Measurements from ENCODE around the gene MAN1A1.

Gene MAN1A1

DNA sequence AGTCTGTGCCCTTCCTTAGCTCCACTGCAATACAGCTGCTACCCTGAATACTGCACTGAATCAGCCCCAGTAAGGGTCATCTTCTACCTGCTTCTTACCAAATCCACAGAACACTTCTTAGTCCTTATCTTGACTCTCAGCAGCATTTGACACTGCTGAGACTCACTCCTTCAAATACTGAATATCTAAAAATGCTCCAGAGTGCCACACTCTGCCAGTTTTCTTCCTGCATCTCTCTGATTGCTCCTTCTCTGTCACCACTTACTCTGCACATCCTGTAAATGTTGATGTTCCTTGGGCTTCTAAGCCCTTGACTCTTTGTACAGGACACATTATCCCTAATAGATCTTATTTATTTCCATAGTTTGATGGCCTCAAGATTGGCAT lies 19.8 kb downstream of the MAN1A1 start (continued):
- TF ChIP-seq, protein P1, sequence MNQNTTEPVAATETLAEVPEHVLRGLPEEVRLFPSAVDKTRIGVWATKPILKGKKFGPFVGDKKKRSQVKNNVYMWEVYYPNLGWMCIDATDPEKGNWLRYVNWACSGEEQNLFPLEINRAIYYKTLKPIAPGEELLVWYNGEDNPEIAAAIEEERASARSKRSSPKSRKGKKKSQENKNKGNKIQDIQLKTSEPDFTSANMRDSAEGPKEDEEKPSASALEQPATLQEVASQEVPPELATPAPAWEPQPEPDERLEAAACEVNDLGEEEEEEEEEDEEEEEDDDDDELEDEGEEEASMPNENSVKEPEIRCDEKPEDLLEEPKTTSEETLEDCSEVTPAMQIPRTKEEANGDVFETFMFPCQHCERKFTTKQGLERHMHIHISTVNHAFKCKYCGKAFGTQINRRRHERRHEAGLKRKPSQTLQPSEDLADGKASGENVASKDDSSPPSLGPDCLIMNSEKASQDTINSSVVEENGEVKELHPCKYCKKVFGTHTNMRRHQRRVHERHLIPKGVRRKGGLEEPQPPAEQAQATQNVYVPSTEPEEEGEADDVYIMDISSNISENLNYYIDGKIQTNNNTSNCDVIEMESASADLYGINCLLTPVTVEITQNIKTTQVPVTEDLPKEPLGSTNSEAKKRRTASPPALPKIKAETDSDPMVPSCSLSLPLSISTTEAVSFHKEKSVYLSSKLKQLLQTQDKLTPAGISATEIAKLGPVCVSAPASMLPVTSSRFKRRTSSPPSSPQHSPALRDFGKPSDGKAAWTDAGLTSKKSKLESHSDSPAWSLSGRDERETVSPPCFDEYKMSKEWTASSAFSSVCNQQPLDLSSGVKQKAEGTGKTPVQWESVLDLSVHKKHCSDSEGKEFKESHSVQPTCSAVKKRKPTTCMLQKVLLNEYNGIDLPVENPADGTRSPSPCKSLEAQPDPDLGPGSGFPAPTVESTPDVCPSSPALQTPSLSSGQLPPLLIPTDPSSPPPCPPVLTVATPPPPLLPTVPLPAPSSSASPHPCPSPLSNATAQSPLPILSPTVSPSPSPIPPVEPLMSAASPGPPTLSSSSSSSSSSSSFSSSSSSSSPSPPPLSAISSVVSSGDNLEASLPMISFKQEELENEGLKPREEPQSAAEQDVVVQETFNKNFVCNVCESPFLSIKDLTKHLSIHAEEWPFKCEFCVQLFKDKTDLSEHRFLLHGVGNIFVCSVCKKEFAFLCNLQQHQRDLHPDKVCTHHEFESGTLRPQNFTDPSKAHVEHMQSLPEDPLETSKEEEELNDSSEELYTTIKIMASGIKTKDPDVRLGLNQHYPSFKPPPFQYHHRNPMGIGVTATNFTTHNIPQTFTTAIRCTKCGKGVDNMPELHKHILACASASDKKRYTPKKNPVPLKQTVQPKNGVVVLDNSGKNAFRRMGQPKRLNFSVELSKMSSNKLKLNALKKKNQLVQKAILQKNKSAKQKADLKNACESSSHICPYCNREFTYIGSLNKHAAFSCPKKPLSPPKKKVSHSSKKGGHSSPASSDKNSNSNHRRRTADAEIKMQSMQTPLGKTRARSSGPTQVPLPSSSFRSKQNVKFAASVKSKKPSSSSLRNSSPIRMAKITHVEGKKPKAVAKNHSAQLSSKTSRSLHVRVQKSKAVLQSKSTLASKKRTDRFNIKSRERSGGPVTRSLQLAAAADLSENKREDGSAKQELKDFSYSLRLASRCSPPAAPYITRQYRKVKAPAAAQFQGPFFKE (tag by site-specific recombination; IDR thresholded peaks at IDR 0.05; ENCODE audit: borderline replicate concordance) = no peak

DNA sequence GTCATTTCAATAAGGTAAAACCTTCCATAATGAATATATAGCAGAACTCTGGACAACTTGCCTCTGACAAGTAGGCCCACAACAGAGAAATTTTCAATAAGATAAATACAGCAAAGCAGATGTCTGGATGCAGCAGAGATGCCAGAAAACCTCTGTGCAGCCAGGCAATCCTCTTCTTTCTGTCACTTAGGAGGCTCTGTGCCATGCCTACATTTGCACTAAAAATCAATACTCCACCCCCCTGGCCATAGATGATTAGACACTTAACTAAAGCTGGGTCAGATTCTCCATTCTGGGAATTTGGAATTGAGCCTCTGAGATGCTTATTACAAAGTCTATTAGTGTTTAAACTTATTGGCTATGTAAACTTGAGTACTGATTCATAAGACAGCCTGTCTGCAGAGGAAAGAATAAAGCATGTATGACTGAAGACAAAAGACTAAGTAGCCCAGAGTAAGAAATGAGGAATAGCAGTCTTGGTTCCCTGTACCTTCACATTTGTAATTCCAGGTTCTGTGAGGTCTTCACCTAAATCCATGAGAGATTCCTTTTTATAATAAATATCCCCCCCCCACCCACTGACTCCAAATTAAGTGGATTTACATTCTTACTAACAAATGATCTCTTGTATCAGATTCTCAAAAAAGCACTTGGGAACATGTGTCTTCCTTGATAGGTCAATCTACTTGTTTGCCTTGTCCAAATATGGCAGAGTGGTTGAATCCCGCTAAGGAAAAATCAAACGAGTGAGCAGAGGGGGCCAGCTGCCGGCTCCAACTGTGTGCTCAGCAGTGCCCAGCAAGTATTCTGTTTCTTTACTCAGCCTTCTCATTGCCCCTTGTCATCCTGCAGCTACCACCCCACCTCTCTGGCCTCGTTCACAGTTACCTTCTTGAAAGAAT lies 20.4 kb downstream of the MAN1A1 start:
- Histone ChIP-seq H3K9me3 (ENCODE audit: control insufficient read depth, insufficient read depth, low read depth, low read length) (no peaks in the 10 kb centered on the region), H3K27ac (ENCODE audit: extremely low read depth, low read depth, low read length) (no peak overlapping the region), H3K4me3 (ENCODE audit: low read depth, low read length) (no peak overlapping the region), H3K4me1 (ENCODE audit: control insufficient read depth, insufficient read depth, low read length) (no peaks in the 10 kb centered on the region), H3K36me3 (ENCODE audit: control insufficient read depth in 2 of 2, insufficient read depth in 1 of 2, low read length in 2 of 2) (peaks cover 0 to 31% of the 10 kb centered on the region in 2 experiments; a peak in 1 of 3 replicates)
- TF ChIP-seq ZNF654 (tag by site-specific recombination; IDR thresholded peaks at IDR 0.05; ENCODE audit: low read depth) (no peak), ZNF157 (tag by site-specific recombination; IDR thresholded peaks at IDR 0.05) (no peak), ZNF76 (tag by site-specific recombination; IDR thresholded peaks at IDR 0.05; ENCODE audit: borderline replicate concordance, low read depth) (no peak), ZNF473 (tag by site-specific recombination; IDR thresholded peaks at IDR 0.05) (no peak), ZNF777 (tag by site-specific recombination; IDR thresholded peaks at IDR 0.05; ENCODE audit: borderline replicate concordance) (no peak), ZNF19 (tag by site-specific recombination; IDR thresholded peaks at IDR 0.05; ENCODE audit: low read depth) (no peak), ZNF292 (tag by site-specific recombination; IDR thresholded peaks at IDR 0.05; ENCODE audit: borderline replicate concordance, low read depth) (no peak), ZNF175 (tag by site-specific recombination; IDR thresholded peaks at IDR 0.05) (no peak), HOXD13 (CRISPR knock-in tag; IDR thresholded peaks at IDR 0.05; ENCODE audit: borderline replicate concordance) (no peak), ZBTB17 (tag by site-specific recombination; IDR thresholded peaks at IDR 0.05) (no peak)
- TF ChIP-seq, protein P2, sequence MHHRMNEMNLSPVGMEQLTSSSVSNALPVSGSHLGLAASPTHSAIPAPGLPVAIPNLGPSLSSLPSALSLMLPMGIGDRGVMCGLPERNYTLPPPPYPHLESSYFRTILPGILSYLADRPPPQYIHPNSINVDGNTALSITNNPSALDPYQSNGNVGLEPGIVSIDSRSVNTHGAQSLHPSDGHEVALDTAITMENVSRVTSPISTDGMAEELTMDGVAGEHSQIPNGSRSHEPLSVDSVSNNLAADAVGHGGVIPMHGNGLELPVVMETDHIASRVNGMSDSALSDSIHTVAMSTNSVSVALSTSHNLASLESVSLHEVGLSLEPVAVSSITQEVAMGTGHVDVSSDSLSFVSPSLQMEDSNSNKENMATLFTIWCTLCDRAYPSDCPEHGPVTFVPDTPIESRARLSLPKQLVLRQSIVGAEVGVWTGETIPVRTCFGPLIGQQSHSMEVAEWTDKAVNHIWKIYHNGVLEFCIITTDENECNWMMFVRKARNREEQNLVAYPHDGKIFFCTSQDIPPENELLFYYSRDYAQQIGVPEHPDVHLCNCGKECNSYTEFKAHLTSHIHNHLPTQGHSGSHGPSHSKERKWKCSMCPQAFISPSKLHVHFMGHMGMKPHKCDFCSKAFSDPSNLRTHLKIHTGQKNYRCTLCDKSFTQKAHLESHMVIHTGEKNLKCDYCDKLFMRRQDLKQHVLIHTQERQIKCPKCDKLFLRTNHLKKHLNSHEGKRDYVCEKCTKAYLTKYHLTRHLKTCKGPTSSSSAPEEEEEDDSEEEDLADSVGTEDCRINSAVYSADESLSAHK (tag by site-specific recombination; IDR thresholded peaks at IDR 0.05) = no peak
- TF ChIP-seq, protein P3, sequence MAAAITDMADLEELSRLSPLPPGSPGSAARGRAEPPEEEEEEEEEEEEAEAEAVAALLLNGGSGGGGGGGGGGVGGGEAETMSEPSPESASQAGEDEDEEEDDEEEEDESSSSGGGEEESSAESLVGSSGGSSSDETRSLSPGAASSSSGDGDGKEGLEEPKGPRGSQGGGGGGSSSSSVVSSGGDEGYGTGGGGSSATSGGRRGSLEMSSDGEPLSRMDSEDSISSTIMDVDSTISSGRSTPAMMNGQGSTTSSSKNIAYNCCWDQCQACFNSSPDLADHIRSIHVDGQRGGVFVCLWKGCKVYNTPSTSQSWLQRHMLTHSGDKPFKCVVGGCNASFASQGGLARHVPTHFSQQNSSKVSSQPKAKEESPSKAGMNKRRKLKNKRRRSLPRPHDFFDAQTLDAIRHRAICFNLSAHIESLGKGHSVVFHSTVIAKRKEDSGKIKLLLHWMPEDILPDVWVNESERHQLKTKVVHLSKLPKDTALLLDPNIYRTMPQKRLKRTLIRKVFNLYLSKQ (tag by site-specific recombination; IDR thresholded peaks at IDR 0.05; ENCODE audit: borderline replicate concordance) = no peak
- ChIA-PET CTCF (interaction anchor here (0.7 kb wide), 1 partner anchor 42 kb away, joined by 3 read pairs; no protein-coding TSS in a partner anchor), POLR2A (no interaction called here)

Measured in HEK293 (cell line).